Stomach smooth muscle (tissue), 2 donors: ENCODE data around the gene VCL.

ENCODE experiments used
- H3K27ac ChIP-seq: one replicate; pipeline ENCODE4 v1.7.0; 2013; ENCODE audit warnings: mild to moderate bottlenecking, low read length, inconsistent platforms
- H3K27me3 ChIP-seq, 2 donors: one replicate each; pipeline ENCODE4 v1.7.0; 2013; ENCODE audit warnings: low read length in 2 of 2; ENCODE audit not compliant: insufficient read depth in 2 of 2, control insufficient read depth in 1 of 2
- H3K36me3 ChIP-seq, 2 donors: one replicate each; pipeline ENCODE4 v1.7.0; 2013; ENCODE audit warnings: low read length in 2 of 2; ENCODE audit not compliant: control insufficient read depth in 2 of 2, insufficient read depth in 2 of 2
- H3K4me1 ChIP-seq: one replicate; pipeline ENCODE4 v1.7.0; 2013; ENCODE audit warnings: low read length; ENCODE audit not compliant: control insufficient read depth, insufficient read depth
- H3K4me3 ChIP-seq, 2 donors: one replicate each; pipeline ENCODE4 v1.7.0; 2013; ENCODE audit warnings: low read length in 2 of 2
- H3K9ac ChIP-seq, 2 donors: one replicate each; pipeline ENCODE4 v1.7.0; 2013; ENCODE audit warnings: low read length in 2 of 2, mild to moderate bottlenecking in 1 of 2
- H3K9me3 ChIP-seq, 2 donors: one replicate each; pipeline ENCODE4 v1.7.0; 2013; ENCODE audit warnings: low read length in 2 of 2; ENCODE audit not compliant: control insufficient read depth in 2 of 2
- donor health status: healthy.
- donor health status: Pancreatic carcinoma.

The VCL gene

DNA sequence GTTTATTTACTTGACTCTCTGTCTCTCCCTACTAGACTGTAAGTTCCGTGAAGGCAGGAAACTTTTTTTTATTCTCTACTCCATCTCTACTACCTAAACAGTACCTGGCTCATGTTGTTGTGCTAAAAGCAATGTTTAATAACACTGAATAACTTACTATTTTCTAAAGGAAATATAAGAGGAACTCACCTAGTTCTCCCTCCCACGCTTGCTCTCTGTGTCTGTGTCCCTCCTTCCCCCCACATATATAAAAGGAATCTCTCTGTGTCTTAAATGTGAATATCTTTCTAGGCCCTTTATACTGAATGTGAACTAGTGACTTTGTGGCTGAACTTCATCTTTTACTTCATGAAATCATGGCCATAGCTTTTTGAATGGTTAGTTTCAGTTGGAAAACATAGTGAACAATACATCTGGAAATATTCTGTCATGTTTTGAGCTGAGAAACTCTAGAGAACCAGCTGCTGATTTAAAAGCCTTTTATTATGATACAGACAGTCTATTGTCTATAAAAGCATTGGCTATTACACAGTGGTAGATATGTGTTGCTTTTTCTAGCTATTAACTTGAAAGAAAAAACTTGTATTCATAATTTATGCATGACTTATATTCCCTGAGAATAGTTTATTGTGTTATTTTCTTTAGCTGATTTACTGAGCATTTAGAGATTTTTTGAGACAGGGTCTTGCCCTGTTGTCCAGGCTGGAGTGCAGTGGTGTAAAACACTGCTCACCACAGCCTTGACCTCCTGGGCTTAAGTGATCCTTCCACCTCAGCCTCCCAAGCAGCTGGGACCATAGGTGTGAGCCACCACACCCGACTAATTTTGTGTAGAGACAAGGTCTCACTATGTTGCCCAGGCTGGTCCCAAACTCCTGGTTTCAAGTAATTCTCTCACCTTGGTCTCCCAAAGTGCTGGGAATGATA is 42.5 kb downstream of the VCL start:
- Histone ChIP-seq H3K4me3 (peak overlapping the region in 1 of 2 donors; percentile 30), H3K9ac (no peak overlapping the region), H3K27me3 (no peaks in the 10 kb centered on the region), H3K27ac (peak overlapping the region; percentile 3), H3K9me3 (no peaks in the 10 kb centered on the region), H3K4me1 (peaks cover 18% of the 10 kb centered on the region), H3K36me3 (peaks cover 5 to 8% of the 10 kb centered on the region in 2 donors)

GRCh38 chr10:74044419-74044818 is 46.5 kb downstream of the VCL start:
- no peak overlapping the region for H3K4me3 ChIP-seq
- H3K4me1 ChIP-seq, result peaks cover 19% of the 10 kb centered on the region
- no peaks in the 10 kb centered on the region for H3K9me3 ChIP-seq
- no peaks in the 10 kb centered on the region for H3K27me3 ChIP-seq
- H3K9ac ChIP-seq, result no peak overlapping the region
- peaks cover 4 to 5% of the 10 kb centered on the region in 2 donors for H3K36me3 ChIP-seq
- no peak overlapping the region for H3K27ac ChIP-seq

- Histone ChIP-seq H3K4me3 (no peak overlapping the region), H3K4me1 (peaks cover 13% of the 10 kb centered on the region), H3K9me3 (no peaks in the 10 kb centered on the region), H3K27ac (peak overlapping the region; percentile 1), H3K27me3 (no peaks in the 10 kb centered on the region), H3K36me3 (peaks cover 4 to 5% of the 10 kb centered on the region in 2 donors), H3K9ac (no peak overlapping the region)
Measured at GRCh38 chr10:74047304-74047703, 49.4 kb downstream of the VCL start.

DNA sequence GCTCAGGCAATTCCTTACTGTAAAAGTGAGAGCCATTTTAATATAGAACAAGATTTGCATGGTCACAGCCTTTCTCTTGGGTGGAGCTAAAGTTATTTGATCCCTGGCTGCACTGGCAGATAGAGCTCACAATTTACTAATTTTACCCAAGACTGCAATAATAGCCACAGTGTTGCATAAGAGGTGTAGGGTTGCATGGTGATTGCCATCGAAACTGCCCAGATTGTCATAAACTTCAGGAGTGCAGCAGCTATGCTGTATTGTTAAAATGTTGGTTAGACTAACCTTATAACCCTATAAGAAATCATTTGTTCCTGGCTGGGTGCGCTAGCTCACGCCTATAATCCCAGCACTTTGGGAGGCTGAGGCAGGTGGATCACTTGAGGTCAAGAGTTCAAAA is 50.0 kb downstream of the VCL start:
- no peak overlapping the region for H3K4me3 ChIP-seq
- peaks cover 4 to 5% of the 10 kb centered on the region in 2 donors for H3K36me3 ChIP-seq
- H3K9me3 ChIP-seq, result no peaks in the 10 kb centered on the region
- no peak overlapping the region for H3K27ac ChIP-seq
- H3K9ac ChIP-seq, result no peak overlapping the region
- H3K27me3 ChIP-seq, result no peaks in the 10 kb centered on the region
- H3K4me1 ChIP-seq, result peaks cover 15% of the 10 kb centered on the region

- Histone ChIP-seq H3K4me1 (peaks cover 15% of the 10 kb centered on the region), H3K9me3 (no peaks in the 10 kb centered on the region), H3K36me3 (peaks cover 3 to 5% of the 10 kb centered on the region in 2 donors)
Measured at GRCh38 chr10:74048433-74048832, 50.5 kb downstream of the VCL start.

GRCh38 chr10:74049955-74050354 is 52.0 kb downstream of the VCL start:
- no peaks in the 10 kb centered on the region for H3K9me3 ChIP-seq
- H3K27me3 ChIP-seq, result no peaks in the 10 kb centered on the region
- no peak overlapping the region for H3K4me3 ChIP-seq
- H3K4me1 ChIP-seq, result peaks cover 15% of the 10 kb centered on the region
- no peak overlapping the region for H3K27ac ChIP-seq
- H3K9ac ChIP-seq, result no peak overlapping the region
- no peaks in the 10 kb centered on the region for H3K36me3 ChIP-seq

More at GRCh38 chr10:74048433-74048832, 50.5 kb downstream of the VCL start:
- Histone ChIP-seq H3K27me3 (no peaks in the 10 kb centered on the region), H3K9ac (no peak overlapping the region), H3K4me3 (no peak overlapping the region), H3K27ac (no peak overlapping the region)

GRCh38 chr10:74050653-74051052 is 52.7 kb downstream of the VCL start:
- no peak overlapping the region for H3K4me3 ChIP-seq
- H3K9me3 ChIP-seq, result no peaks in the 10 kb centered on the region
- H3K27me3 ChIP-seq, result no peaks in the 10 kb centered on the region
- no peak overlapping the region for H3K27ac ChIP-seq
- peaks cover 15% of the 10 kb centered on the region for H3K4me1 ChIP-seq
- no peaks in the 10 kb centered on the region for H3K36me3 ChIP-seq
- H3K9ac ChIP-seq, result no peak overlapping the region

- no peak overlapping the region for H3K4me3 ChIP-seq
- no peaks in the 10 kb centered on the region for H3K9me3 ChIP-seq
- no peaks in the 10 kb centered on the region for H3K27me3 ChIP-seq
- H3K27ac ChIP-seq, result no peak overlapping the region
- H3K4me1 ChIP-seq, result peaks cover 23% of the 10 kb centered on the region
- H3K36me3 ChIP-seq, result no peaks in the 10 kb centered on the region
- H3K9ac ChIP-seq, result no peak overlapping the region
Measured at GRCh38 chr10:74051736-74052342, 53.9 kb downstream of the VCL start.

GRCh38 chr10:74052994-74053393 is 55.1 kb downstream of the VCL start:
- no peaks in the 10 kb centered on the region for H3K36me3 ChIP-seq
- no peaks in the 10 kb centered on the region for H3K27me3 ChIP-seq
- H3K4me3 ChIP-seq, result no peak overlapping the region
- H3K9me3 ChIP-seq, result no peaks in the 10 kb centered on the region
- peaks cover 26% of the 10 kb centered on the region for H3K4me1 ChIP-seq
- no peak overlapping the region for H3K27ac ChIP-seq
- H3K9ac ChIP-seq, result no peak overlapping the region

- H3K9me3 ChIP-seq, result no peaks in the 10 kb centered on the region
- no peak overlapping the region for H3K27ac ChIP-seq
- H3K4me3 ChIP-seq, result no peak overlapping the region
- H3K9ac ChIP-seq, result no peak overlapping the region
- H3K36me3 ChIP-seq, result no peaks in the 10 kb centered on the region
- H3K27me3 ChIP-seq, result no peaks in the 10 kb centered on the region
- H3K4me1 ChIP-seq, result peaks cover 32% of the 10 kb centered on the region
Measured at GRCh38 chr10:74055383-74056049, 57.6 kb downstream of the VCL start.
